Measurements from ENCODE around the gene BRPF1.

Gene BRPF1

GRCh38 chr3:9780458-9780812 lies 48.9 kb downstream of the BRPF1 start:
- TF ChIP-seq POLR2AphosphoS5 (IDR thresholded peaks at IDR 0.05; ENCODE audit: low read depth, low read length) (no peak), TAF1 (IDR thresholded peaks at IDR 0.05; ENCODE audit: borderline replicate concordance, insufficient read depth, low read length) (no peak), FOXP2 (optimal IDR thresholded peaks at IDR 0.05; ENCODE audit: borderline replicate concordance, extremely low read depth, extremely low read length, insufficient read depth) (no peak), SIN3A (IDR thresholded peaks at IDR 0.05; ENCODE audit: borderline replicate concordance, insufficient read depth, low read length) (no peak)
- TF ChIP-seq, protein P1, sequence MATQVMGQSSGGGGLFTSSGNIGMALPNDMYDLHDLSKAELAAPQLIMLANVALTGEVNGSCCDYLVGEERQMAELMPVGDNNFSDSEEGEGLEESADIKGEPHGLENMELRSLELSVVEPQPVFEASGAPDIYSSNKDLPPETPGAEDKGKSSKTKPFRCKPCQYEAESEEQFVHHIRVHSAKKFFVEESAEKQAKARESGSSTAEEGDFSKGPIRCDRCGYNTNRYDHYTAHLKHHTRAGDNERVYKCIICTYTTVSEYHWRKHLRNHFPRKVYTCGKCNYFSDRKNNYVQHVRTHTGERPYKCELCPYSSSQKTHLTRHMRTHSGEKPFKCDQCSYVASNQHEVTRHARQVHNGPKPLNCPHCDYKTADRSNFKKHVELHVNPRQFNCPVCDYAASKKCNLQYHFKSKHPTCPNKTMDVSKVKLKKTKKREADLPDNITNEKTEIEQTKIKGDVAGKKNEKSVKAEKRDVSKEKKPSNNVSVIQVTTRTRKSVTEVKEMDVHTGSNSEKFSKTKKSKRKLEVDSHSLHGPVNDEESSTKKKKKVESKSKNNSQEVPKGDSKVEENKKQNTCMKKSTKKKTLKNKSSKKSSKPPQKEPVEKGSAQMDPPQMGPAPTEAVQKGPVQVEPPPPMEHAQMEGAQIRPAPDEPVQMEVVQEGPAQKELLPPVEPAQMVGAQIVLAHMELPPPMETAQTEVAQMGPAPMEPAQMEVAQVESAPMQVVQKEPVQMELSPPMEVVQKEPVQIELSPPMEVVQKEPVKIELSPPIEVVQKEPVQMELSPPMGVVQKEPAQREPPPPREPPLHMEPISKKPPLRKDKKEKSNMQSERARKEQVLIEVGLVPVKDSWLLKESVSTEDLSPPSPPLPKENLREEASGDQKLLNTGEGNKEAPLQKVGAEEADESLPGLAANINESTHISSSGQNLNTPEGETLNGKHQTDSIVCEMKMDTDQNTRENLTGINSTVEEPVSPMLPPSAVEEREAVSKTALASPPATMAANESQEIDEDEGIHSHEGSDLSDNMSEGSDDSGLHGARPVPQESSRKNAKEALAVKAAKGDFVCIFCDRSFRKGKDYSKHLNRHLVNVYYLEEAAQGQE (IDR thresholded peaks at IDR 0.05; ENCODE audit: insufficient read depth in 1 of 2, low read depth in 2 of 2, low read length in 2 of 2): no peak

DNA sequence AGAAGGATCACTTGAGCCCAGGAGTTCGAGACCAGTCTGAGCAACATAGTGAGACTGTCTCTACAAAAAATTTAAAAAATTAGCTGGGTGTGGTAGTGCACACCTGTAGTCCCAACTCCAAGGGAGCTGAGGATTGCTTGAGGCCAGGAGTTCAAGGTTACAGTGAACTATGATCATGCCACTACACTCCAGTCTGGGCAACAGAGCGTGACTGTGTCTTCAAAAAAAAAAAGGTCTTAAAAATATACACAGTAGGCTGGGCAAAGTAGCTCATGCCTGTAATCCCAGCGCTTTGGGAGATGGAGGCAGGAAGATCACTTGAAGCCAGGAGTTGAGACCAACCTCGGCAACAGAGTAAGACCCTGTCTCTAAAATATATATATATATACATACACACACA lies 49.4 kb downstream of the BRPF1 start:
- TF ChIP-seq TAF1 (IDR thresholded peaks at IDR 0.05; ENCODE audit: borderline replicate concordance, insufficient read depth, low read length) (no peak), SIN3A (IDR thresholded peaks at IDR 0.05; ENCODE audit: borderline replicate concordance, insufficient read depth, low read length) (no peak), POLR2AphosphoS5 (IDR thresholded peaks at IDR 0.05; ENCODE audit: low read depth, low read length) (no peak)

DNA sequence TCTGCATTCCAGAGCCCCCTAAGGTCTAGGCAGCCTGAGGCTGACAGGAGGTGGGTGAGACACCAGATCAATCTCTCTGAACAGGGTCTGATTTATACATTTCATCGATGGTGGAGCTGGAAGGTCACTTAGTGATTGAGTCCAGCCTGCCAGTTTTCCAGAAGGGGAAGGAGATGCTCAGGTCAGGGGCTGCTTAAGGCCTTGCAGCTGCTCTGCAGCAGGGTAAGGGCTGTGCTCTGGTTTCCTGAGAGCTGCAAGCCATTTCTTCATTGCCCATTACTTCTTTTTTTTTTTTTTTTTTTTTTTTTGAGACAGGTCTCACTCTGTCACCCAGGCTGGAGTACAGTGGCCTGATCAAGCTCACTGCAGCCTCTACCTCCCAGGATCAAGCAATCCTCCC lies 50.0 kb downstream of the BRPF1 start:
- no peak for TF ChIP-seq FOXP2 (optimal IDR thresholded peaks at IDR 0.05; ENCODE audit: borderline replicate concordance, extremely low read depth, extremely low read length, insufficient read depth)
- no peak for TF ChIP-seq POLR2AphosphoS5 (IDR thresholded peaks at IDR 0.05; ENCODE audit: low read depth, low read length)
- TF ChIP-seq TAF1 (IDR thresholded peaks at IDR 0.05; ENCODE audit: borderline replicate concordance, insufficient read depth, low read length): no peak
- no peak for TF ChIP-seq SIN3A (IDR thresholded peaks at IDR 0.05; ENCODE audit: borderline replicate concordance, insufficient read depth, low read length)
- TF ChIP-seq, protein P1 (IDR thresholded peaks at IDR 0.05; ENCODE audit: insufficient read depth in 1 of 2, low read depth in 2 of 2, low read length in 2 of 2): no peak

GRCh38 chr3:9781978-9782603 lies 50.6 kb downstream of the BRPF1 start:
- TF ChIP-seq TAF1 (IDR thresholded peaks at IDR 0.05; ENCODE audit: borderline replicate concordance, insufficient read depth, low read length) (no peak), POLR2AphosphoS5 (IDR thresholded peaks at IDR 0.05; ENCODE audit: low read depth, low read length) (no peak), FOXP2 (optimal IDR thresholded peaks at IDR 0.05; ENCODE audit: borderline replicate concordance, extremely low read depth, extremely low read length, insufficient read depth) (no peak), SIN3A (IDR thresholded peaks at IDR 0.05; ENCODE audit: borderline replicate concordance, insufficient read depth, low read length) (no peak)
- TF ChIP-seq, protein P1 (IDR thresholded peaks at IDR 0.05; ENCODE audit: insufficient read depth in 1 of 2, low read depth in 2 of 2, low read length in 2 of 2): no peak

DNA sequence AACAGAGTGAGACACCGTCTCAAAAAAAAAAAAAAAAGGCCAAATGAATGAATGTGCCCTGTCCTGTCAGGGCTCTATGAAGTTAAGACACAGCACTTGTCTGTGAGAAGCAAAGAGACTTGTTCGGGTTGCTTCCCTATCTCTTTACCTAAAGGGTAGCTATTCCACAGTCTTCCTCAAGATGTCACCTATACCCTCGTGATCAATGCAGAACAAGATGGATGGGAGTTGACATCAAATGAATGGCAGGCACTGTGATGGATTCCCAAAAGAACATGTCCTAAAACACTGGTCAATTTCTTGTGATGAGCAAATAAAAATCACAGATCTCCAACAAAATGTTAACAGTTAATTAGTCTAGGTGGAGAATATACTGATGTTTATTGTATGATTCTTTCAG lies 51.2 kb downstream of the BRPF1 start:
- TF ChIP-seq, protein P1 (IDR thresholded peaks at IDR 0.05; ENCODE audit: insufficient read depth in 1 of 2, low read depth in 2 of 2, low read length in 2 of 2): no peak
- TF ChIP-seq TAF1 (IDR thresholded peaks at IDR 0.05; ENCODE audit: borderline replicate concordance, insufficient read depth, low read length): no peak
- no peak for TF ChIP-seq SIN3A (IDR thresholded peaks at IDR 0.05; ENCODE audit: borderline replicate concordance, insufficient read depth, low read length)
- no peak for TF ChIP-seq POLR2AphosphoS5 (IDR thresholded peaks at IDR 0.05; ENCODE audit: low read depth, low read length)
- TF ChIP-seq FOXP2 (optimal IDR thresholded peaks at IDR 0.05; ENCODE audit: borderline replicate concordance, extremely low read depth, extremely low read length, insufficient read depth): no peak

All from PFSK-1 (cell line).